Measurements from ENCODE around the gene SLC47A1. TPM values are rescaled to one million over a fixed set of nuclear protein-coding genes. Genes with fewer than 3 reads are reported as not detected.

The SLC47A1 gene
- total RNA-seq, 1 donor from 2014 or later, result 2.7 TPM

DNA sequence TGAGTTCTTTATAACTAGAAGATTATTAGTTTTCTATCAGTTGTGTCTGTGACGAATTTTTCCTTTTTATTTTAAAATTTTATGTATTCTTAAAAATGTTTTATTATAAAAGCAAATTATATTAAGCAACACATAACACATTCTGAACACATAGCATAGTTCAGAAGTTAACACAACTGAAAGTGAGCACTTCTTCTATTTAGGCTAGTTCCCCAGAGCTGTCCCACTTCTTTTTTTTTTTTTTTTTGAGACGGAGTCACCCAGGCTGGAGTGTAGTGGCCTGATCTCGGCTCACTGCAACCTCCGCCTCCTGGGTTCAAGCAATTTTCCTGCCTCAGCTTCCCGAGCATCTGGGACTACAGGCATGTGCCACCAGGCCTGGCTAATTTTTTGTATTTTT, 77.2 kb downstream of the SLC47A1 start:
- ATAC-seq, result no peak

DNA sequence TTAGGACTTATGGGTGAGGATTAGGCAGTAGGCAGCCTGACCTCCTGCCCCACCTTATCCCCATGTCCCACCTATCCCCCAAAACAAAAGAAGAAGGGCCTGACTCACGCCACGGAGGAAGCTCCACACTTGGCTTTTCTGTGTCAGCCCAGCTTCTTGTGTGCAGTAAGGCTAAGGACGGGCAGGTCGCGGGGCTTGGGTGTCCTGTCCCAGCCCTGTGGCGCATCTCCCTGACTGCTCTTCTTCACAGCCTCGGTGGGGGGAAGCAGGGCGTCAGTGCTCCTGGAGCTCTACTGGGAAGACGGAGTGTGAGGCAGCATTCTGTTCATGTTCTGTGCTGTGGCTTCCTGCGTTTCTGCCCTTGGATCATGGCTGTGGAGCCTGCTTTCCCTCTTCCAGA, 80.3 kb downstream of the SLC47A1 start:
- ATAC-seq, result no peak

DNA sequence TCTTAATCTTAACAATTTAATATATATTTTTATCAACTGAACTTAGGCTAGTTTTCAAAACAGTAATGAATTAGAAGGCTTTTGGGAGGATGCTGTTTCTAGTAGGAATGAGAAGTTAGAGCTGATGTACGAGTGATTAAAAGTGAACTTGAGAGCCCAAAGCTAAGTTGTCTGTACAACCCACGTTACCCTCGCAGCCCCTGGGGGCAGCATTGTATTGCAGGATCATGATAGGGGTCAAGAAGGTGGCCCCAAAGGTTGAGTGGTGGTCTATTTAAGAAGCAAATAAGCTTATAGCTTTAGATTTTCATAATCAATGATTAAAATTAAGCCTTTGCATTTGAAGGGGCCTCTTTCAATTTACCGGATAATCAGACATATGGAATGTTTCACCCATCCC, 81.2 kb downstream of the SLC47A1 start:
- ATAC-seq, result no peak

DNA sequence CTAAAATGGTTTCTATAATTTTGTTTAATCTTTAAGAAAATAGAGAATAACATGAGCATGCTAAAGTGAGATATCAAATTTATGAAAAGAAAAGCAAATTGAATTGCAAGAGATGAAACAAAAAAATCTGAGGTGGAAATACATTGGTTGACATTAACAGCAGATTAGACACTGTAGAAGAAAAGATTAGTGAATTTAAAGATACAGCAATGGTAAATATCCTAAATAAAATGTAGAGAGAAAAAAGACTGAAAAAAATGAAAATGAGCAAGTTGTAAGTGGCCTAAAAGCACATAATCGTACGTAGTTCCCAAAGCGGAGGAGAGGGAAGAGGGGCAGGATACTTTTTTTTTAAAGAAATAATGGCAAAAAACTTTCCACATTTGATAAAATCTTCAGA, 84.4 kb downstream of the SLC47A1 start:
- ATAC-seq, result no peak

- ATAC-seq, result no peak
These were observed 86.2 kb downstream of the SLC47A1 start for GRCh38 chr17:19619705-19620325.

GRCh38 chr17:19621697-19622096, 88.0 kb downstream of the SLC47A1 start:
- no peak for ATAC-seq

DNA sequence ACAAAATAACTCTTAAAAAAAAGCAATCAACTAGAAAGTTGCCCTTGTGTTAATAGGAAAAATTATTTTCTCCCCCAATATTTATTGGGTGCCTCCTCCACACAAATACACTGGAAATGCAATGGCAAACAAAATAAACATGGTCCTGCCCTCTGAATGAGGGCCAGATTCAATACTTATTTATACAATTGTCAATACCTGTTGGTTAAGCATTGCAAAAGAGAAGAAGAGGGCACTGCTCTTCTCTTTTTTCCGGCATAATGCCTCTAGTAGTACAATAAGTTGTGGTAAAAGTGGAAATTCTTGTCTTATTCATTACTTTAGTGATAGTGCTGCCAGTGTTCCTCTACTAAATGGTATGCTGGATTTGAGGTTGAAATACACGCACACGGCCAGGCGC, 92.4 kb downstream of the SLC47A1 start:
- no peak for ATAC-seq

Other genes with a start within 250 kb of the SLC47A1 start
- 12.7 TPM for gene B9D1, start 171.1 kb upstream of the SLC47A1 start, total RNA-seq
- 35.2 TPM for gene MAPK7, start 155.4 kb upstream of the SLC47A1 start, total RNA-seq
- gene MFAP4, start 146.7 kb upstream of the SLC47A1 start, total RNA-seq, result 5.2 TPM
- 1.1 TPM for gene RNF112, start 122.6 kb upstream of the SLC47A1 start, total RNA-seq
- gene ALDH3A2, start 114.9 kb downstream of the SLC47A1 start, total RNA-seq, result 98.6 TPM
- gene SLC47A2, start 182.7 kb downstream of the SLC47A1 start, total RNA-seq, result 0.92 TPM
- 194 TPM for gene ALDH3A1, start 214.4 kb downstream of the SLC47A1 start, total RNA-seq

All from esophagus mucosa (tissue), 1 donor.